WTC11 (cell line): Measurements from ENCODE around the gene CDH1. TPM values are rescaled to one million over a fixed set of nuclear protein-coding genes. Genes with fewer than 3 reads are reported as not detected.

Source experiments
- ATAC-seq: fragments of 200-7000 bp; cut with Tn5 transposase; 2 replicates; pipeline ENCODE4 v1.10.0; 2021; ENCODE audit warnings: mild to moderate bottlenecking, moderate library complexity
- CTCF ChIA-PET: fragments of 300-600 bp; sonication (Branson Sonifier 250); formaldehyde crosslinking; loops from one replicate; lab custom pipeline; 2021; ENCODE audit warnings: antibody characterized with exemption; lab: Charles Lee
- POLR2A ChIA-PET: fragments of 350-600 bp; sonication (Branson Sonifier 250); formaldehyde crosslinking; loops from one replicate; lab custom pipeline; 2021; ENCODE audit warnings: antibody characterized with exemption; lab: Charles Lee
- DNase-seq: peaks from one replicate; pipeline ENCODE4 v3.0.0; 2021; ENCODE audit warnings: low spot score
- H3K27ac Mint-ChIP-seq: 2 replicates; pipeline ENCODE4 v1.8.0; 2021; ENCODE audit warnings: mixed read lengths
- H3K27me3 Mint-ChIP-seq: 2 replicates; pipeline ENCODE4 v1.8.0; 2021; ENCODE audit warnings: low read depth, mild to moderate bottlenecking, moderate library complexity, mixed read lengths
- H3K36me3 Mint-ChIP-seq: 2 replicates; pipeline ENCODE4 v1.8.0; 2021; ENCODE audit warnings: mixed read lengths
- H3K4me1 Mint-ChIP-seq: 2 replicates; pipeline ENCODE4 v1.8.0; 2022; ENCODE audit warnings: mixed read lengths
- H3K4me3 Mint-ChIP-seq: 2 replicates; pipeline ENCODE4 v1.8.0; 2021; ENCODE audit warnings: mild to moderate bottlenecking, moderate library complexity, mixed read lengths
- H3K9me3 Mint-ChIP-seq: 2 replicates; pipeline ENCODE4 v1.8.0; 2021; ENCODE audit warnings: mixed read lengths
- ARID4B ChIP-seq: sonication (generic); formaldehyde crosslinking; IDR thresholded peaks from 2 replicates; pipeline ENCODE4 v1.8.0; 2023; ENCODE audit warnings: missing genetic modification reagents, mild to moderate bottlenecking, borderline replicate concordance
- ETV6 ChIP-seq: sonication (generic); formaldehyde crosslinking; IDR thresholded peaks from 2 replicates; pipeline ENCODE4 v1.8.1; 2022; ENCODE audit warnings: mild to moderate bottlenecking, missing genetic modification reagents
- FOXJ3 ChIP-seq: sonication (generic); formaldehyde crosslinking; IDR thresholded peaks from 2 replicates; pipeline ENCODE4 v1.9.0; 2021; ENCODE audit warnings: missing genetic modification reagents, mild to moderate bottlenecking, borderline replicate concordance
- FOXK1 ChIP-seq: sonication (generic); formaldehyde crosslinking; IDR thresholded peaks from 2 replicates; pipeline ENCODE4 v1.8.0; 2022; ENCODE audit warnings: mild to moderate bottlenecking, moderate library complexity, missing genetic modification reagents
- FOXP1 ChIP-seq: sonication (generic); formaldehyde crosslinking; IDR thresholded peaks from 2 replicates; pipeline ENCODE4 v1.8.0; 2022; ENCODE audit warnings: missing genetic modification reagents, mild to moderate bottlenecking, moderate library complexity, borderline replicate concordance
- GTF2I ChIP-seq: fragments of 250-450 bp; sonication (Bioruptor Pico); conservative IDR thresholded peaks from 2 replicates; pipeline ENCODE4 v1.4.0; 2021; ENCODE audit warnings: mild to moderate bottlenecking
- HMGXB4 ChIP-seq: sonication (generic); formaldehyde crosslinking; IDR thresholded peaks from 2 replicates; pipeline ENCODE4 v1.8.1; 2023; ENCODE audit warnings: mild to moderate bottlenecking, moderate library complexity, missing genetic modification reagents
- IRF1 ChIP-seq: sonication (generic); formaldehyde crosslinking; IDR thresholded peaks from 2 replicates; pipeline ENCODE4 v1.8.0; 2023; ENCODE audit warnings: missing genetic modification reagents
- NR2C2 ChIP-seq: sonication (generic); formaldehyde crosslinking; IDR thresholded peaks from 2 replicates; pipeline ENCODE4 v1.8.0; 2022; ENCODE audit warnings: mild to moderate bottlenecking, missing genetic modification reagents
- OVOL2 ChIP-seq: fragments of 250-450 bp; sonication (Bioruptor Pico); IDR thresholded peaks from 2 replicates; pipeline ENCODE4 v1.9.0; 2021; ENCODE audit warnings: mild to moderate bottlenecking, borderline replicate concordance
- SP1 ChIP-seq: sonication (generic); formaldehyde crosslinking; conservative IDR thresholded peaks from 2 replicates; pipeline ENCODE4 v1.8.1; 2022; ENCODE audit warnings: missing genetic modification reagents
- TEAD4 ChIP-seq: sonication (generic); formaldehyde crosslinking; IDR thresholded peaks from 2 replicates; pipeline ENCODE4 v1.8.0; 2022; ENCODE audit warnings: mild to moderate bottlenecking, missing genetic modification reagents
- ZBTB21 ChIP-seq: sonication (generic); formaldehyde crosslinking; IDR thresholded peaks from 2 replicates; pipeline ENCODE4 v1.8.1; 2023; ENCODE audit warnings: mild to moderate bottlenecking, missing genetic modification reagents, borderline replicate concordance
- ZNF121 ChIP-seq: sonication (generic); formaldehyde crosslinking; IDR thresholded peaks from 2 replicates; pipeline ENCODE4 v1.8.0; 2023; ENCODE audit warnings: missing genetic modification reagents
- ZNF138 ChIP-seq: sonication (generic); formaldehyde crosslinking; conservative IDR thresholded peaks from 2 replicates; pipeline ENCODE4 v1.8.1; 2022; ENCODE audit warnings: mild to moderate bottlenecking, moderate library complexity, missing genetic modification reagents
- ZNF671 ChIP-seq: fragments of 250-450 bp; sonication (Bioruptor Pico); IDR thresholded peaks from 2 replicates; pipeline ENCODE4 v1.8.0; 2021; ENCODE audit warnings: mild to moderate bottlenecking
- total RNA-seq: library from RNA; stranded (reverse); gene quantifications from 3 replicates; pipeline ENCODE4 v1.2.3, GENCODE V29; 2021
- TF ChIP-seq, protein P1 (sequence below): sonication (generic); formaldehyde crosslinking; conservative IDR thresholded peaks from 2 replicates; pipeline ENCODE4 v1.8.1; 2023; ENCODE audit warnings: mild to moderate bottlenecking, low read depth, missing genetic modification reagents, moderate library complexity
- TF ChIP-seq, protein P2 (sequence below): sonication (generic); formaldehyde crosslinking; IDR thresholded peaks from 2 replicates; pipeline ENCODE4 v1.8.0; 2022; ENCODE audit warnings: mild to moderate bottlenecking, missing genetic modification reagents
- TF ChIP-seq, protein P3 (sequence below): sonication (generic); formaldehyde crosslinking; IDR thresholded peaks from 2 replicates; pipeline ENCODE4 v1.8.0; 2022; ENCODE audit warnings: mild to moderate bottlenecking, missing genetic modification reagents

CDH1 gene
- total RNA-seq, 1 experiment from 2014 or later: 278 TPM

DNA sequence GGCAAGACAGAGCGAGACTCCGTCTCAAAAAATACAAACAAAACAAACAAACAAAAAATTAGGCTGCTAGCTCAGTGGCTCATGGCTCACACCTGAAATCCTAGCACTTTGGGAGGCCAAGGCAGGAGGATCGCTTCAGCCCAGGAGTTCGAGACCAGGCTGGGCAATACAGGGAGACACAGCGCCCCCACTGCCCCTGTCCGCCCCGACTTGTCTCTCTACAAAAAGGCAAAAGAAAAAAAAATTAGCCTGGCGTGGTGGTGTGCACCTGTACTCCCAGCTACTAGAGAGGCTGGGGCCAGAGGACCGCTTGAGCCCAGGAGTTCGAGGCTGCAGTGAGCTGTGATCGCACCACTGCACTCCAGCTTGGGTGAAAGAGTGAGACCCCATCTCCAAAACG is 531 bp upstream of the CDH1 start:
- ATAC-seq: no peak
- POLR2A ChIA-PET: interaction anchor here (0.6 to 2.1 kb wide), 12 partner anchors 11 to 445 kb away, joined by 3 to 13 read pairs (median 4); no protein-coding TSS in a partner anchor

GRCh38 chr16:68737730-68738629 is 888 bp downstream of the CDH1 start:
- peak overlapping the region; percentile 99 for H3K4me3 Mint-ChIP-seq
- H3K9me3 Mint-ChIP-seq: no peaks in the 10 kb centered on the region
- peak; percentile 4 for ATAC-seq
- no peaks in the 10 kb centered on the region for H3K27me3 Mint-ChIP-seq
- H3K4me1 Mint-ChIP-seq: peaks cover 56% of the 10 kb centered on the region
- TF ChIP-seq SP1 (CRISPR knock-in tag) (peak; percentile 46; the same call in 1 of the 2 replicates), ARID4B (CRISPR knock-in tag) (no peak; the same call in 1 of the 2 replicates), HMGXB4 (CRISPR knock-in tag) (0 out of 2 replicates have a peak, but pooled peaks have one; percentile 38), IRF1 (peak; percentile 57; the same call in 1 of the 2 replicates), TEAD4 (CRISPR knock-in tag) (no peak), ETV6 (no peak), FOXK1 (CRISPR knock-in tag) (0 out of 2 replicates have a peak, but pooled peaks have one; percentile 40), OVOL2 (no peak), ZNF138 (CRISPR knock-in tag) (no peak), FOXJ3 (CRISPR knock-in tag) (no peak), FOXP1 (CRISPR knock-in tag) (peak; percentile 47; the same call in 1 of the 2 replicates), NR2C2 (CRISPR knock-in tag) (no peak), ZNF671 (CRISPR knock-in tag) (no peak)
- TF ChIP-seq, protein P1, sequence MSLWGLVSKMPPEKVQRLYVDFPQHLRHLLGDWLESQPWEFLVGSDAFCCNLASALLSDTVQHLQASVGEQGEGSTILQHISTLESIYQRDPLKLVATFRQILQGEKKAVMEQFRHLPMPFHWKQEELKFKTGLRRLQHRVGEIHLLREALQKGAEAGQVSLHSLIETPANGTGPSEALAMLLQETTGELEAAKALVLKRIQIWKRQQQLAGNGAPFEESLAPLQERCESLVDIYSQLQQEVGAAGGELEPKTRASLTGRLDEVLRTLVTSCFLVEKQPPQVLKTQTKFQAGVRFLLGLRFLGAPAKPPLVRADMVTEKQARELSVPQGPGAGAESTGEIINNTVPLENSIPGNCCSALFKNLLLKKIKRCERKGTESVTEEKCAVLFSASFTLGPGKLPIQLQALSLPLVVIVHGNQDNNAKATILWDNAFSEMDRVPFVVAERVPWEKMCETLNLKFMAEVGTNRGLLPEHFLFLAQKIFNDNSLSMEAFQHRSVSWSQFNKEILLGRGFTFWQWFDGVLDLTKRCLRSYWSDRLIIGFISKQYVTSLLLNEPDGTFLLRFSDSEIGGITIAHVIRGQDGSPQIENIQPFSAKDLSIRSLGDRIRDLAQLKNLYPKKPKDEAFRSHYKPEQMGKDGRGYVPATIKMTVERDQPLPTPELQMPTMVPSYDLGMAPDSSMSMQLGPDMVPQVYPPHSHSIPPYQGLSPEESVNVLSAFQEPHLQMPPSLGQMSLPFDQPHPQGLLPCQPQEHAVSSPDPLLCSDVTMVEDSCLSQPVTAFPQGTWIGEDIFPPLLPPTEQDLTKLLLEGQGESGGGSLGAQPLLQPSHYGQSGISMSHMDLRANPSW (CRISPR knock-in tag): no peak
- TF ChIP-seq, protein P2, sequence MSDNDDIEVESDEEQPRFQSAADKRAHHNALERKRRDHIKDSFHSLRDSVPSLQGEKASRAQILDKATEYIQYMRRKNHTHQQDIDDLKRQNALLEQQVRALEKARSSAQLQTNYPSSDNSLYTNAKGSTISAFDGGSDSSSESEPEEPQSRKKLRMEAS (CRISPR knock-in tag): no peak
- TF ChIP-seq, protein P3, sequence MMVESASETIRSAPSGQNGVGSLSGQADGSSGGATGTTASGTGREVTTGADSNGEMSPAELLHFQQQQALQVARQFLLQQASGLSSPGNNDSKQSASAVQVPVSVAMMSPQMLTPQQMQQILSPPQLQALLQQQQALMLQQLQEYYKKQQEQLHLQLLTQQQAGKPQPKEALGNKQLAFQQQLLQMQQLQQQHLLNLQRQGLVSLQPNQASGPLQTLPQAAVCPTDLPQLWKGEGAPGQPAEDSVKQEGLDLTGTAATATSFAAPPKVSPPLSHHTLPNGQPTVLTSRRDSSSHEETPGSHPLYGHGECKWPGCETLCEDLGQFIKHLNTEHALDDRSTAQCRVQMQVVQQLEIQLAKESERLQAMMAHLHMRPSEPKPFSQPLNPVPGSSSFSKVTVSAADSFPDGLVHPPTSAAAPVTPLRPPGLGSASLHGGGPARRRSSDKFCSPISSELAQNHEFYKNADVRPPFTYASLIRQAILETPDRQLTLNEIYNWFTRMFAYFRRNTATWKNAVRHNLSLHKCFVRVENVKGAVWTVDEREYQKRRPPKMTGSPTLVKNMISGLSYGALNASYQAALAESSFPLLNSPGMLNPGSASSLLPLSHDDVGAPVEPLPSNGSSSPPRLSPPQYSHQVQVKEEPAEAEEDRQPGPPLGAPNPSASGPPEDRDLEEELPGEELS (CRISPR knock-in tag): 0 out of 2 replicates have a peak, but pooled peaks have one; percentile 38
- H3K36me3 Mint-ChIP-seq: peaks cover 19% of the 10 kb centered on the region
- H3K27ac Mint-ChIP-seq: peak overlapping the region; percentile 100
- CTCF ChIA-PET: interaction anchor here (0.8 to 1.5 kb wide), 8 partner anchors 26 to 228 kb away, joined by 3 to 12 read pairs (median 4); no protein-coding TSS in a partner anchor
- DNase-seq: peak; percentile 64
- POLR2A ChIA-PET: interaction anchor here (1.0 to 2.1 kb wide), 5 partner anchors 9 to 208 kb away, joined by 3 to 13 read pairs (median 4); no protein-coding TSS in a partner anchor

More for the DNA sequence above, 531 bp upstream of the CDH1 start:
- Mint-ChIP-seq H3K36me3 (peaks cover 18% of the 10 kb centered on the region), H3K27ac (peak overlapping the region; percentile 53), H3K4me1 (peaks cover 56% of the 10 kb centered on the region), H3K27me3 (no peaks in the 10 kb centered on the region), H3K4me3 (peak overlapping the region; percentile 99), H3K9me3 (no peaks in the 10 kb centered on the region)
- no peak for TF ChIP-seq ZBTB21 (CRISPR knock-in tag)
- 0 out of 2 replicates have a peak, but pooled peaks have one; percentile 4 for TF ChIP-seq TEAD4 (CRISPR knock-in tag)
- TF ChIP-seq FOXJ3 (CRISPR knock-in tag): no peak
- TF ChIP-seq ZNF121 (CRISPR knock-in tag): peak; percentile 78
- 0 out of 2 replicates have a peak, but pooled peaks have one; percentile 52 for TF ChIP-seq GTF2I
- DNase-seq: no peak
- CTCF ChIA-PET: interaction anchor here (0.6 to 1.5 kb wide), 11 partner anchors 20 to 226 kb away, joined by 3 to 12 read pairs (median 4); no protein-coding TSS in a partner anchor
